LNCaP clone FGC (cell line): ENCODE measurements around the gene LSM3.

Source experiments
- DNase-seq: peaks from one replicate; pipeline ENCODE4 v3.0.0-alpha.2; 2011; ENCODE audit warnings: low read depth
- H3K4me3 ChIP-seq: 2 replicates; pipeline ENCODE4 v1.5.1; 2011; ENCODE audit warnings: mild to moderate bottlenecking, low read depth, low read length, control low read depth
- TF ChIP-seq, protein P1 (sequence below): IDR thresholded peaks from 2 replicates; pipeline ENCODE4 v1.5.1; 2012; ENCODE audit warnings: mild to moderate bottlenecking; ENCODE audit not compliant: control insufficient read depth, insufficient read depth; ENCODE audit errors: extremely low read depth

Gene LSM3

DNA sequence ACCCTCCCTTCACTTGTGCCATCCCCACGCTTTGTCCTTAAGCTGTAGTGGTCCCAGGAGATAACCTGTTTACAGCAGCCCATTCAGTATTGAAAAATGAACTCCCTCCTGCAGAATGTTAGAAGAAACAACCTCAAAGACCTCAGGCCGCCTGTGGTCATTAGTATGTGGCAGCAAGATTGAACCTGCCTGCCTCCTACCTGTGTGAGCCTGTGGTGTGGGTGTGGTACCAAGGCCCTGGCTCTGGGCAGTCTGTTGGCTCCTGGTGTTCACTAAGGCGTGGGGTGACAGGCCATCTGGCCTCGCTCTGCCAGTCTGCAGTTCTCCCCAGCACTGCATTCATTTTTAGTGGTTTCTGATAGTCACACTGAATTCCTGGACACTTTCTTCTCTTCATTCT lies 21.0 kb downstream of the LSM3 start:
- H3K4me3 ChIP-seq, result no peak overlapping the region
- TF ChIP-seq, protein P1, sequence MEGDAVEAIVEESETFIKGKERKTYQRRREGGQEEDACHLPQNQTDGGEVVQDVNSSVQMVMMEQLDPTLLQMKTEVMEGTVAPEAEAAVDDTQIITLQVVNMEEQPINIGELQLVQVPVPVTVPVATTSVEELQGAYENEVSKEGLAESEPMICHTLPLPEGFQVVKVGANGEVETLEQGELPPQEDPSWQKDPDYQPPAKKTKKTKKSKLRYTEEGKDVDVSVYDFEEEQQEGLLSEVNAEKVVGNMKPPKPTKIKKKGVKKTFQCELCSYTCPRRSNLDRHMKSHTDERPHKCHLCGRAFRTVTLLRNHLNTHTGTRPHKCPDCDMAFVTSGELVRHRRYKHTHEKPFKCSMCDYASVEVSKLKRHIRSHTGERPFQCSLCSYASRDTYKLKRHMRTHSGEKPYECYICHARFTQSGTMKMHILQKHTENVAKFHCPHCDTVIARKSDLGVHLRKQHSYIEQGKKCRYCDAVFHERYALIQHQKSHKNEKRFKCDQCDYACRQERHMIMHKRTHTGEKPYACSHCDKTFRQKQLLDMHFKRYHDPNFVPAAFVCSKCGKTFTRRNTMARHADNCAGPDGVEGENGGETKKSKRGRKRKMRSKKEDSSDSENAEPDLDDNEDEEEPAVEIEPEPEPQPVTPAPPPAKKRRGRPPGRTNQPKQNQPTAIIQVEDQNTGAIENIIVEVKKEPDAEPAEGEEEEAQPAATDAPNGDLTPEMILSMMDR, result no peak
- DNase-seq, result no peak

GRCh38 chr3:14200276-14200675 lies 21.7 kb downstream of the LSM3 start:
- TF ChIP-seq, protein P1, result no peak
- H3K4me3 ChIP-seq, result no peak overlapping the region
- DNase-seq, result no peak

DNA sequence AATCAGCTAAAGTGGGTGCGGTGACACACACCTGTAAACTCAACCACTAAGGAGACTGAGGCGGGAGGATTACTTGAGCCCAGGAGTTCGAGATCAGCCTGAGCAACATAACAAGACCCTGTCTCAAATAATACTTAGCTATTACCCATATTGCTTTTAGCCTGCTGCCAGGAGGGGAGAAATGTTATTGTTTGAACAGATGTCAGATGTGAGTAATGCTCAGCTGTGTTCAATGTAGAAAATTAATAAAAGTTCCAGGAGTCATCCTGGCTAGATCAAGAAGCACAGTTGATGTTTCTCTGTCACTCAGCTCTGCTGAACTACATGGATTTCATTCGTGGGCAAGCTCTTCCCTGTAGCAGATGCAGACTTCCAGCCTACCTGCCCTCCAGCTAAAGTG lies 22.2 kb downstream of the LSM3 start:
- DNase-seq, result no peak
- TF ChIP-seq, protein P1, result no peak
- no peak overlapping the region for H3K4me3 ChIP-seq

- TF ChIP-seq, protein P1, result no peak
- no peak for DNase-seq
These were observed 23.5 kb downstream of the LSM3 start for GRCh38 chr3:14201940-14202684.

DNA sequence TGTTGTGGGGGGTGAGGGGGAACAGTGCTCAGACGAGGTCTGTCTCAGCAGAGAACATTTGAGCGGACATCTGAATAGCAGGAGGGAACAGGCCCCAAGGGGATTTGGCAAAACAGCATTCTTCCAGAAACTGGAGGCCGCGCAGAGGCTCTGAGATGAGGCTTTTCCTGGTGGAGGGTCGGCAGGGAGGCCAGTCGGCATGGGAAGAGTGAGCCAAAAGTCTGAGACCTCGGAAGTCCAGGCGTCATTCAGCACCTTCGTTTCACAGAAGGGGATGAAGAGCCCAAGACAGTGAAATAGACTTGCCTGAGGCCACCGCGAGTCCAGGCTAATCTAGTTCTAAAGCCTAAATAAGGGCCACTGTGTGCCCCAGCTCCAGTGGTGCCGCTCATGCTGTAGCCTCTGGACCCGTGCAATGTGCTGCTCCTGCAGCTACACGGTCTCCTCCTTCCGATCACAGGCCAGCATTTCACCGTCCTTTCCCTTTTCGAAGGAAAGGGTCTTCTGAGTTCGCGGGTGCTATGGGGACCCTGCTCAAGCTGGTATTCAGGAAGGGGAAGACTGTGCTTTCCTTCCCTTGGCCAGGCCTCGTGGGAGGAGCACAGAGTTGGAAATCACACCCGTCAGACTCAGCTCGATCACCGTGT lies 24.4 kb downstream of the LSM3 start:
- TF ChIP-seq, protein P1, result no peak
- DNase-seq, result no peak
- H3K4me3 ChIP-seq, result no peak overlapping the region

More at GRCh38 chr3:14201940-14202684, 23.5 kb downstream of the LSM3 start:
- no peak overlapping the region for H3K4me3 ChIP-seq

- H3K4me3 ChIP-seq, result no peak overlapping the region
- TF ChIP-seq, protein P1, result peak; percentile 89
- DNase-seq, result peak; percentile 71
These were observed 25.0 kb downstream of the LSM3 start for GRCh38 chr3:14203521-14204079.
